ENCODE results near the gene TMPRSS9. TPM values are rescaled to one million over a fixed set of nuclear protein-coding genes. Genes with fewer than 3 reads are reported as not detected.
A peak's percentile ranks its signal among the peaks of the same experiment; 100 is the strongest.

Gene TMPRSS9
- total RNA-seq, 1 experiment from 2014 or later: 0.66 TPM

- peak overlapping the region; percentile 91 for H3K27ac Mint-ChIP-seq (ENCODE audit: unreplicated experiment)
- Histone ChIP-seq H3K27me3 (replicated peaks; ENCODE audit: control insufficient read depth, insufficient read depth, low read length) (no peaks in the 10 kb centered on the region), H3K4me3 (ENCODE audit: low read depth, low read length) (peak overlapping the region; percentile 46), H3K36me3 (ENCODE audit: control insufficient read depth, insufficient read depth, low read length) (no peaks in the 10 kb centered on the region; the same call in 1 of the 2 replicates), H3K4me1 (no peaks in the 10 kb centered on the region), H3K9me3 (no peaks in the 10 kb centered on the region)
- no TSS peak for BruUV-seq (replicated peaks)
- H3K9me3 Mint-ChIP-seq (ENCODE audit: unreplicated experiment): no peaks in the 10 kb centered on the region
- intact Hi-C loops (cut with micrococcal nuclease; ENCODE audit: unreplicated experiment): loop anchor here (1.0 to 5.0 kb wide), 4 partner anchors 53 to 137 kb away; no protein-coding TSS in a partner anchor
- ChIA-PET POLR2A (no interaction called here), CTCF (interaction anchor here (0.6 to 2.4 kb wide), 3 partner anchors 137 to 1681 kb away, joined by 3 to 30 read pairs (median 12); no protein-coding TSS in a partner anchor)
- DNase-seq: peak; percentile 87 to 91
- no peaks in the 10 kb centered on the region for H3K27me3 Mint-ChIP-seq (ENCODE audit: insufficient read depth, unreplicated experiment)
- H3K4me3 Mint-ChIP-seq (ENCODE audit: unreplicated experiment): peak overlapping the region; percentile 88
- peak; percentile 91 to 95 for TF ChIP-seq CTCF (IDR thresholded peaks at IDR 0.05; ENCODE audit: insufficient read depth in 1 of 2, low read depth in 1 of 2, low read length in 1 of 2, severe bottlenecking in 1 of 2, unreplicated experiment in 1 of 2)
- H3K4me1 Mint-ChIP-seq (ENCODE audit: low read depth, unreplicated experiment): no peaks in the 10 kb centered on the region
- H3K36me3 Mint-ChIP-seq (ENCODE audit: insufficient read depth, unreplicated experiment): peaks cover 44% of the 10 kb centered on the region
Observed at GRCh38 chr19:2474232-2475017, 114.4 kb downstream of the TMPRSS9 start.

- peak; percentile 63 to 65 for DNase-seq
- Histone ChIP-seq H3K9me3 (no peaks in the 10 kb centered on the region), H3K36me3 (ENCODE audit: control insufficient read depth, insufficient read depth, low read length) (no peaks in the 10 kb centered on the region; the same call in 1 of the 2 replicates), H3K27me3 (replicated peaks; ENCODE audit: control insufficient read depth, insufficient read depth, low read length) (no peaks in the 10 kb centered on the region), H3K4me3 (ENCODE audit: low read depth, low read length) (peak overlapping the region; percentile 46), H3K4me1 (no peaks in the 10 kb centered on the region)
- Mint-ChIP-seq H3K27me3 (ENCODE audit: insufficient read depth, unreplicated experiment) (no peaks in the 10 kb centered on the region), H3K4me1 (ENCODE audit: low read depth, unreplicated experiment) (no peaks in the 10 kb centered on the region), H3K9me3 (ENCODE audit: unreplicated experiment) (no peaks in the 10 kb centered on the region), H3K27ac (ENCODE audit: unreplicated experiment) (peak overlapping the region; percentile 91), H3K4me3 (ENCODE audit: unreplicated experiment) (peak overlapping the region; percentile 88), H3K36me3 (ENCODE audit: insufficient read depth, unreplicated experiment) (peaks cover 50% of the 10 kb centered on the region)
- no peak for TF ChIP-seq CTCF (IDR thresholded peaks at IDR 0.05; ENCODE audit: insufficient read depth in 1 of 2, low read depth in 1 of 2, low read length in 1 of 2, severe bottlenecking in 1 of 2, unreplicated experiment in 1 of 2)
- intact Hi-C loops (cut with micrococcal nuclease; ENCODE audit: unreplicated experiment): loop anchor here (5.0 kb wide), 2 partner anchors 52 to 122 kb away; no protein-coding TSS in a partner anchor
- ChIA-PET POLR2A (interaction anchor here (0.5 to 3.7 kb wide), 44 partner anchors 9 to 834 kb away, joined by 3 to 139 read pairs (median 5); partner anchors contain the start of genes LMNB2, LSM7, SGTA and SPPL2B), CTCF (interaction anchor here (0.8 to 2.4 kb wide), 8 partner anchors 66 to 139 kb away, joined by 3 to 30 read pairs (median 6); no protein-coding TSS in a partner anchor)
- BruUV-seq (replicated peaks): no TSS peak
Observed at GRCh38 chr19:2475018-2475701, 115.1 kb downstream of the TMPRSS9 start.

Small RNAs within 50 kb of the gene (microRNA-seq; reads per million reads assigned to microRNA genes)
- gene MIR7108: 2.8 reads per million, percentile 16 among the genes with 10 or more reads in this experiment

Other genes starting within 250 kb of the TMPRSS9 start
- gene AP3D1, start 208.7 kb upstream of the TMPRSS9 start, total RNA-seq (2022): 150 and 151 TPM in 2 replicates
- 51.8 and 55.6 TPM in 2 replicates for gene DOT1L, start 196.3 kb upstream of the TMPRSS9 start, total RNA-seq (2022)
- 119 TPM in 2 replicates for gene PLEKHJ1, start 123.9 kb upstream of the TMPRSS9 start, total RNA-seq (2022)
- 129 and 135 TPM in 2 replicates for gene SF3A2, start 123.4 kb upstream of the TMPRSS9 start, total RNA-seq (2022)
- 19.3 and 19.4 TPM in 2 replicates for gene AMH, start 110.9 kb upstream of the TMPRSS9 start, total RNA-seq (2022)
- gene JSRP1, start 103.8 kb upstream of the TMPRSS9 start, total RNA-seq (2022): not detected in 2 replicates
- not detected in 2 replicates for gene PEAK3, start 78.1 kb upstream of the TMPRSS9 start, total RNA-seq (2022)
- gene LINGO3, start 52.1 kb upstream of the TMPRSS9 start, total RNA-seq (2022): 1.3 and 1.4 TPM in 2 replicates
- 141 and 152 TPM in 2 replicates for gene LSM7, start 31.7 kb upstream of the TMPRSS9 start, total RNA-seq (2022)
- 90.6 and 92.3 TPM in 2 replicates for gene SPPL2B, start 31.6 kb upstream of the TMPRSS9 start, total RNA-seq (2022)
- gene TIMM13, start 67.3 kb downstream of the TMPRSS9 start, total RNA-seq (2022): 200 and 217 TPM in 2 replicates
- 128 and 130 TPM in 2 replicates for gene LMNB2, start 96.7 kb downstream of the TMPRSS9 start, total RNA-seq (2022)
- gene GADD45B, start 115.9 kb downstream of the TMPRSS9 start, total RNA-seq (2022): 20.2 and 23.8 TPM in 2 replicates

Data from Caco-2 (cell line).